HEK293T (cell line): ENCODE data around the gene OTUB1.

Source experiments
- CTCF ChIA-PET: fragments of 350-600 bp; formaldehyde crosslinking; extraction: SDS; loops from one replicate; lab custom pipeline; 2021; ENCODE audit warnings: antibody characterized with exemption, inconsistent platforms; lab: Yijun Ruan, JAX
- POLR2A ChIA-PET: fragments of 350-600 bp; formaldehyde crosslinking; extraction: SDS; loops from one replicate; lab custom pipeline; 2020; ENCODE audit warnings: antibody characterized with exemption, inconsistent platforms; lab: Yijun Ruan, JAX
- DNase-seq: peaks from one replicate; pipeline ENCODE4 v3.0.0; 2012; ENCODE audit warnings: mixed read lengths; ENCODE audit errors: extremely low spot score
- ARNT ChIP-seq: fragments of 450-650 bp; IDR thresholded peaks from 2 replicates; pipeline ENCODE4 v1.6.1; 2017; ENCODE audit warnings: mild to moderate bottlenecking
- BHLHE40 ChIP-seq: fragments of 450-650 bp; IDR thresholded peaks from 2 replicates; pipeline ENCODE4 v1.6.1; 2016; ENCODE audit warnings: mild to moderate bottlenecking, moderate library complexity, borderline replicate concordance
- CTBP1 ChIP-seq: fragments of 450-650 bp; IDR thresholded peaks from 2 replicates; pipeline ENCODE4 v1.6.1; 2016; ENCODE audit warnings: borderline replicate concordance
- ELF4 ChIP-seq: fragments of 450-650 bp; IDR thresholded peaks from 2 replicates; pipeline ENCODE4 v1.6.1; 2017; ENCODE audit warnings: antibody characterized with exemption
- FOXA1 ChIP-seq: fragments of 450-650 bp; IDR thresholded peaks from 2 replicates; pipeline ENCODE4 v1.6.1; 2016; ENCODE audit warnings: mild to moderate bottlenecking
- FOXK2 ChIP-seq: fragments of 450-650 bp; IDR thresholded peaks from 2 replicates; pipeline ENCODE4 v1.6.1; 2016; ENCODE audit warnings: mild to moderate bottlenecking
- FOXM1 ChIP-seq: fragments of 450-650 bp; IDR thresholded peaks from 2 replicates; pipeline ENCODE4 v1.6.1; 2017; ENCODE audit warnings: mild to moderate bottlenecking, borderline replicate concordance
- HDGF ChIP-seq: fragments of 450-650 bp; IDR thresholded peaks from 2 replicates; pipeline ENCODE4 v1.6.1; 2017; ENCODE audit warnings: antibody characterized with exemption, borderline replicate concordance
- L3MBTL2 ChIP-seq: fragments of 450-650 bp; conservative IDR thresholded peaks from 2 replicates; pipeline ENCODE4 v1.6.1; 2016; ENCODE audit warnings: mild to moderate bottlenecking
- LEF1 ChIP-seq: fragments of 450-650 bp; IDR thresholded peaks from 2 replicates; pipeline ENCODE4 v1.6.1; 2017; ENCODE audit warnings: mild to moderate bottlenecking, borderline replicate concordance
- NFRKB ChIP-seq: fragments of 450-650 bp; IDR thresholded peaks from 2 replicates; pipeline ENCODE4 v1.6.1; 2016; ENCODE audit warnings: mild to moderate bottlenecking, moderate library complexity
- PKNOX1 ChIP-seq: fragments of 450-650 bp; IDR thresholded peaks from 2 replicates; pipeline ENCODE4 v1.6.1; 2016
- SP1 ChIP-seq: fragments of 450-650 bp; IDR thresholded peaks from 2 replicates; pipeline ENCODE4 v1.6.1; 2017
- SUZ12 ChIP-seq: fragments of 450-650 bp; IDR thresholded peaks from 2 replicates; pipeline ENCODE4 v1.6.1; 2016; ENCODE audit warnings: mild to moderate bottlenecking
- TARDBP ChIP-seq: fragments of 450-650 bp; IDR thresholded peaks from 2 replicates; pipeline ENCODE4 v1.6.1; 2016
- ZNF384 ChIP-seq: fragments of 450-650 bp; IDR thresholded peaks from 2 replicates; pipeline ENCODE4 v1.6.1; 2016

OTUB1 gene

GRCh38 chr11:64009710-64010109, 23.5 kb downstream of the OTUB1 start:
- POLR2A ChIA-PET, result no interaction called here
- DNase-seq, result no peak
- CTCF ChIA-PET, result no interaction called here
- TF ChIP-seq ELF4 (no peak), FOXA1 (no peak), FOXM1 (no peak), ARNT (no peak), BHLHE40 (no peak), SUZ12 (no peak)

- CTCF ChIA-PET, result no interaction called here
- POLR2A ChIA-PET, result no interaction called here
- TF ChIP-seq LEF1, result no peak
- no peak for TF ChIP-seq FOXK2
- no peak for TF ChIP-seq FOXA1
- no peak for TF ChIP-seq ELF4
- no peak for TF ChIP-seq CTBP1
- no peak for TF ChIP-seq SP1
- no peak for TF ChIP-seq ARNT
- DNase-seq, result no peak
These were observed 24.5 kb downstream of the OTUB1 start for GRCh38 chr11:64010783-64011182.

GRCh38 chr11:64011371-64011770, 25.1 kb downstream of the OTUB1 start:
- ChIA-PET POLR2A (no interaction called here), CTCF (no interaction called here)
- no peak for DNase-seq
- no peak for TF ChIP-seq FOXM1
- no peak for TF ChIP-seq FOXK2
- no peak for TF ChIP-seq FOXA1

- CTCF ChIA-PET, result no interaction called here
- POLR2A ChIA-PET, result interaction anchor here (1.2 kb wide), 1 partner anchor 12 kb away, joined by 4 read pairs; no protein-coding TSS in a partner anchor
- TF ChIP-seq LEF1 (no peak), SUZ12 (no peak), ELF4 (no peak), PKNOX1 (no peak), ZNF384 (no peak)
- no peak for DNase-seq
These were observed 27.1 kb downstream of the OTUB1 start for GRCh38 chr11:64013141-64013896.

GRCh38 chr11:64014356-64014755, 28.1 kb downstream of the OTUB1 start:
- TF ChIP-seq FOXA1 (no peak), ARNT (no peak), SUZ12 (no peak), BHLHE40 (no peak), PKNOX1 (no peak), SP1 (no peak), LEF1 (no peak), FOXM1 (no peak), TARDBP (no peak), ELF4 (no peak), FOXK2 (no peak), HDGF (no peak), NFRKB (no peak), L3MBTL2 (no peak), ZNF384 (no peak), CTBP1 (no peak)
- ChIA-PET CTCF (no interaction called here), POLR2A (interaction anchor here (1.2 kb wide), 1 partner anchor 11 kb away, joined by 4 read pairs; no protein-coding TSS in a partner anchor)
- DNase-seq, result no peak

GRCh38 chr11:64015510-64015909, 29.3 kb downstream of the OTUB1 start:
- CTCF ChIA-PET, result no interaction called here
- TF ChIP-seq HDGF, result no peak
- TF ChIP-seq ARNT, result no peak
- TF ChIP-seq NFRKB, result no peak
- TF ChIP-seq SP1, result no peak
- POLR2A ChIA-PET, result interaction anchor here (0.9 kb wide), 1 partner anchor 169 kb away, joined by 4 read pairs; no protein-coding TSS in a partner anchor
- DNase-seq, result no peak

GRCh38 chr11:64015935-64016845, 30.0 kb downstream of the OTUB1 start:
- POLR2A ChIA-PET, result interaction anchor here (0.8 to 0.9 kb wide), 2 partner anchors 9 to 169 kb away, joined by 3 to 4 read pairs; no protein-coding TSS in a partner anchor
- DNase-seq, result no peak
- TF ChIP-seq SP1, result no peak
- TF ChIP-seq PKNOX1, result no peak
- TF ChIP-seq FOXM1, result no peak
- TF ChIP-seq ZNF384, result no peak
- no peak for TF ChIP-seq ELF4
- TF ChIP-seq FOXK2, result no peak
- TF ChIP-seq FOXA1, result no peak
- no peak for TF ChIP-seq CTBP1
- no peak for TF ChIP-seq BHLHE40
- no peak for TF ChIP-seq L3MBTL2
- TF ChIP-seq LEF1, result no peak
- TF ChIP-seq HDGF, result no peak
- no peak for TF ChIP-seq ARNT
- TF ChIP-seq NFRKB, result no peak
- no peak for TF ChIP-seq TARDBP
- no peak for TF ChIP-seq SUZ12
- CTCF ChIA-PET, result interaction anchor here (0.8 kb wide), 1 partner anchor 9 kb away, joined by 3 read pairs; no protein-coding TSS in a partner anchor
